Activated CD8-positive, alpha-beta T cell treated with anti-CD3 and anti-CD28 coated beads for 36 hours (primary cell): ENCODE data around the gene CIZ1. TPM values are rescaled to one million over a fixed set of nuclear protein-coding genes. Genes with fewer than 3 reads are reported as not detected.
"Not testable (repeated sequence)": the region's sequence is repeated elsewhere in the genome, so short reads cannot be mapped to it uniquely, and the experiment has no call there.

Experiments
- ATAC-seq: fragments of 200-7000 bp; cut with Tn5 transposase; one replicate; pipeline ENCODE4 v1.10.0; 2021; ENCODE audit warnings: mild to moderate bottlenecking, moderate library complexity
- CTCF ChIA-PET: fragments of 350-600 bp; sonication (Branson Sonifier 250); formaldehyde crosslinking; loops from one replicate; lab custom pipeline; 2021; ENCODE audit warnings: antibody characterized with exemption; lab: Charles Lee
- POLR2A ChIA-PET: fragments of 350-600 bp; sonication (Branson Sonifier 250); formaldehyde crosslinking; loops from one replicate; lab custom pipeline; 2021; ENCODE audit warnings: antibody characterized with exemption; lab: Charles Lee
- DNase-seq: peaks from one replicate; pipeline ENCODE4 v3.0.0-alpha.2; 2020
- H3K27ac Mint-ChIP-seq: one replicate; pipeline ENCODE4 v1.8.0; 2021; ENCODE audit warnings: mild to moderate bottlenecking, mixed read lengths
- H3K27me3 Mint-ChIP-seq: one replicate; pipeline ENCODE4 v1.8.0; 2021; ENCODE audit warnings: mixed read lengths
- H3K36me3 Mint-ChIP-seq: one replicate; pipeline ENCODE4 v1.8.0; 2021; ENCODE audit warnings: low read depth, mixed read lengths
- H3K4me1 Mint-ChIP-seq: one replicate; pipeline ENCODE4 v1.8.0; 2021; ENCODE audit warnings: low read depth, mixed read lengths
- H3K4me3 Mint-ChIP-seq: one replicate; pipeline ENCODE4 v1.8.0; 2021; ENCODE audit warnings: mild to moderate bottlenecking, moderate library complexity, mixed read lengths
- H3K9me3 Mint-ChIP-seq: one replicate; pipeline ENCODE4 v1.8.0; 2021; ENCODE audit warnings: mixed read lengths
- intact Hi-C: fragments of 100-400 bp; cut with micrococcal nuclease; formaldehyde crosslinking; loops from one replicate; pipeline ENCODE4 v1.10.0; 2022
- total RNA-seq, 2 experiments: library from RNA; stranded (reverse); gene quantifications; one replicate each; pipeline ENCODE4 v1.2.3, GENCODE V29; 2021
- TF ChIP-seq, protein P1 (sequence below): fragments of 200-600 bp; IDR thresholded peaks from one replicate; pipeline ENCODE4 v1.8.0; 2022; ENCODE audit warnings: antibody characterized with exemption, mild to moderate bottlenecking

The CIZ1 gene
- total RNA-seq, 2 experiments from 2014 or later: 75.7 to 77.1 TPM

DNA sequence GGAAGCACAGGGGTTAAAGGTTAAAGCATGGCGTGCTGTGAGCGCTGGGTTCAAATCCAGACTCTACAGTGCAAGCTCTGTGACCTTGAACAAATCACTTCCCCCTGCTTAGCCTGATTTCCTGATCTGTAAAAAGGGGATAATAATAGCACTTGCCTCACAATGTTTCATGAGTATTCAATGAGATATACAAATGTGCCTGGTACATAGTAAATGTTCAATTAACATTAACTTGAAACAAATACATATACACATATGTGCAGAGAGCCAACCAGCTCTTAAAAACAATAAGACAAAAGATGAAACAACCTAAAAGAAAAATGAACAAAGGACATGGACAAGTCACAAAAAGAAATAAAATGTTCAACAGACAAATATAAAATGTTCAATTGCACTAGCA is 4.0 kb downstream of the CIZ1 start:
- ChIA-PET CTCF (interaction anchor here (1.2 kb wide), 1 partner anchor 70 kb away, joined by 3 read pairs; no protein-coding TSS in a partner anchor), POLR2A (interaction anchor here (0.6 to 1.4 kb wide), 4 partner anchors 16 to 177 kb away, joined by 3 to 4 read pairs (median 4); no protein-coding TSS in a partner anchor)
- Mint-ChIP-seq H3K9me3 (no peaks in the 10 kb centered on the region), H3K27ac (no peak overlapping the region), H3K4me1 (peaks cover 33% of the 10 kb centered on the region), H3K36me3 (peaks cover 28% of the 10 kb centered on the region), H3K27me3 (no peaks in the 10 kb centered on the region), H3K4me3 (no peak overlapping the region)
- TF ChIP-seq, protein P1, sequence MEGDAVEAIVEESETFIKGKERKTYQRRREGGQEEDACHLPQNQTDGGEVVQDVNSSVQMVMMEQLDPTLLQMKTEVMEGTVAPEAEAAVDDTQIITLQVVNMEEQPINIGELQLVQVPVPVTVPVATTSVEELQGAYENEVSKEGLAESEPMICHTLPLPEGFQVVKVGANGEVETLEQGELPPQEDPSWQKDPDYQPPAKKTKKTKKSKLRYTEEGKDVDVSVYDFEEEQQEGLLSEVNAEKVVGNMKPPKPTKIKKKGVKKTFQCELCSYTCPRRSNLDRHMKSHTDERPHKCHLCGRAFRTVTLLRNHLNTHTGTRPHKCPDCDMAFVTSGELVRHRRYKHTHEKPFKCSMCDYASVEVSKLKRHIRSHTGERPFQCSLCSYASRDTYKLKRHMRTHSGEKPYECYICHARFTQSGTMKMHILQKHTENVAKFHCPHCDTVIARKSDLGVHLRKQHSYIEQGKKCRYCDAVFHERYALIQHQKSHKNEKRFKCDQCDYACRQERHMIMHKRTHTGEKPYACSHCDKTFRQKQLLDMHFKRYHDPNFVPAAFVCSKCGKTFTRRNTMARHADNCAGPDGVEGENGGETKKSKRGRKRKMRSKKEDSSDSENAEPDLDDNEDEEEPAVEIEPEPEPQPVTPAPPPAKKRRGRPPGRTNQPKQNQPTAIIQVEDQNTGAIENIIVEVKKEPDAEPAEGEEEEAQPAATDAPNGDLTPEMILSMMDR: no peak
- ATAC-seq: no peak
- no peak for DNase-seq
- intact Hi-C loops: no loop called here

DNA sequence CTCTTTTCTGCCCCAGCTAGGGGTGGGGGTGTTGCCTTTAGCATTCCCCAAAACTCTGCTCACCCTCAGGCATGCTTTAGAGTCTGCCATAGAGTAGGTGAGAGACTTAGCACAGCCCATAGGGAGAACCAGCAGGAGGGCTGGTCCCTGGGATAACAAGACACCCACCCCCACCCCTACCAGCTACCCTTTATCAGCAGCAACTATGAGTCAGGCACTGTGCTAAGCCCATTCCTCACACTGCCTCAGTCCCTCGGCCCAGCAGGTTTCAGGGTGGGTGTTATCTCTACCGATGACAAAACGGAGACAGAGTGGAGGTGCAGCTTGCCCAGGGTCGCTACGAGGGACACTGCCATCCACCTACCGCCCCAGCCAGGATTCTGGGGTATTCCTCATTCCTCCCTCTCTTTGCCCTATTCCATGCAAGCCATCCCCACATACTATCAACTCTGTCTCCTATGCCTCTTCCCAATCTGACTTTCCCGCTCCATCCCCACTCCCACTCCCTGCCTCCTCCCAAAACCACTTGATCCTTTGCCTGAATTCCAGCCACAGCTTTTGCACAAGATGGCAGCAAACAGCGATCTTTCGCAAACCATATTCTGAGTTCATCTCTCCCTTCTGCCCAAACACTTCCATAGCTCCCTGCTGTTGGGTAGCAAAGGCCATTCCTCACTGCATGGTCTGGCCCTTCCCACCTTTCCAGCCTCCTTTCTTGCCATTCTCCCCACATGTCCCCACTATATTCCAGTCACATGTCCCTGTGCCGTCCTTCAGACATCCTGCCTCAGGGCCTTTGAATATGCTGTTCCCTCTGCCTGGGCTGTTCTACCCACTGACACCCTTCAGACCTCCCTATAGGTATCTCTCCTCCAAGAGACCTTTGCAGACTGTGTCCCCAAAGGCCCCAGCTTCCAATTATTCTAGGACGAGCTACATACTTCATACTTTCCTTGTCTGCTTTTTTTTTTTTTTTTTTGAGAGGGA is 5.1 kb downstream of the CIZ1 start:
- TF ChIP-seq, protein P1: no peak
- peaks cover 28% of the 10 kb centered on the region for H3K36me3 Mint-ChIP-seq
- ChIA-PET CTCF (interaction anchor here (1.0 to 1.2 kb wide), 3 partner anchors 69 to 155 kb away, joined by 3 read pairs; no protein-coding TSS in a partner anchor), POLR2A (interaction anchor here (1.0 to 1.4 kb wide), 3 partner anchors 11 to 155 kb away, joined by 3 to 4 read pairs (median 3); no protein-coding TSS in a partner anchor)
- H3K9me3 Mint-ChIP-seq: no peaks in the 10 kb centered on the region
- H3K27ac Mint-ChIP-seq: no peak overlapping the region
- DNase-seq (no peak), ATAC-seq (no peak)
- H3K4me3 Mint-ChIP-seq: no peak overlapping the region
- no peaks in the 10 kb centered on the region for H3K27me3 Mint-ChIP-seq
- intact Hi-C loops: no loop called here
- H3K4me1 Mint-ChIP-seq: peaks cover 29% of the 10 kb centered on the region

DNA sequence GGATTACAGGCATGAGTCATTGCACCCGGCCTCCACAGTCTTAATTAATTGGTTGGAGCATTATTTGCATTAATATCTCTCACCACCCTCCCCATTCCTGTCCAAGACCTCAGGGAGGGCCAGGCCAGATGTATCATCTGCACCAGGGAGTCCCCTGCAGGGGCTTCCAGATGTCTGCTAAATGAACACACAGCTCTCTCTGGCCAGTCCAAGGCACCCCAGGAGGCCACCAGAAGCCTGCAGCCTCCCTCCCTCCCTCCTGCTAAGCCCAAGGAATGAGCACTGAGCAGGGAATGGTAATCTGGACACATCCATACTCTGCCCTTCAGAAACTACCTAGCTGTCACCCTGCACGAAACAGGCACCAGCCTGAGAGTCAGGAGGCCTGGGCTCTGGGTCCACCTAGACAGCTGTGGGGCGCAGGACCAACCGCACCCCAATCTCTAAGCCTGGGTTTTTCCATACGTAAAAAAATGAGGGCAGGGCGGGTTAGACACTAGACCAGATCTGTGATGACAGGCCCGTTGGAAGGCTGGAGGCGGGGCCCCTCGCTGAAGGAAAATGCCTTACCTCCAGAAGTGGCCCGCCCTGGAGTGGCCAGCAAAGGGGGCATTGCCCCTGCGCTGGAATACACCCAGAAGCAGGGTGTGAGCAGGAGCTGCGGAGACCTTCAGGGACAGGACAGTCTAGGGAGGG is 8.3 kb downstream of the CIZ1 start:
- Mint-ChIP-seq H3K27ac (no peak overlapping the region), H3K9me3 (no peaks in the 10 kb centered on the region), H3K36me3 (peaks cover 36% of the 10 kb centered on the region), H3K4me1 (peaks cover 10% of the 10 kb centered on the region), H3K4me3 (no peak overlapping the region), H3K27me3 (no peaks in the 10 kb centered on the region)
- POLR2A ChIA-PET: interaction anchor here (1.2 kb wide), 1 partner anchor 22 kb away, joined by 4 read pairs; no protein-coding TSS in a partner anchor
- DNase-seq (no peak), ATAC-seq (no peak)
- CTCF ChIA-PET: interaction anchor here (1.1 to 1.5 kb wide), 4 partner anchors 8 to 67 kb away, joined by 3 to 8 read pairs (median 4); no protein-coding TSS in a partner anchor
- TF ChIP-seq, protein P1: no peak
- intact Hi-C loops: no loop called here

DNA sequence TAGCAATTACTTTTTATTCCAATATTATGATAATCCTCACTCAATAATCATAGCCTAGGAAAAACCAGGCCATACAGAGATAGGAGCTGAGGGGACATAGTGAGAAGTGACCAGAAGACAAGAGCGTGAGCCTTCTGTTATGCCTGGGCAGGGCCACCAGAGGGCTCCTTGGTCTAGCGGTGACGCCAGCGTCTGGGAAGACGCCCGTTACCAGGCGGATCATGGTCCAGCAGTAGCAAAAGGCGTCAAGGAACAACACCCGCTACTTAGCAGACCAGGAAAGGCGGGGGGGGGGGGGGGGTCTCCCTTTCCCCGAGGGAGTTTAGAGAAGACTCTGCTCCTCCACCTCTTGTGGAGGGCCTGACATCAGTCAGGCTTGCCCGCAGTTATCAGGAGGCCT is 9.9 kb downstream of the CIZ1 start:
- CTCF ChIA-PET: interaction anchor here (0.8 kb wide), 1 partner anchor 12 kb away, joined by 3 read pairs; no protein-coding TSS in a partner anchor
- ATAC-seq, H3K4me1 Mint-ChIP-seq, POLR2A ChIA-PET, intact Hi-C loops, H3K4me3 Mint-ChIP-seq, H3K9me3 Mint-ChIP-seq, H3K27ac Mint-ChIP-seq, DNase-seq, H3K27me3 Mint-ChIP-seq: not testable (repeated sequence)
- peaks cover 36% of the 10 kb centered on the region for H3K36me3 Mint-ChIP-seq

DNA sequence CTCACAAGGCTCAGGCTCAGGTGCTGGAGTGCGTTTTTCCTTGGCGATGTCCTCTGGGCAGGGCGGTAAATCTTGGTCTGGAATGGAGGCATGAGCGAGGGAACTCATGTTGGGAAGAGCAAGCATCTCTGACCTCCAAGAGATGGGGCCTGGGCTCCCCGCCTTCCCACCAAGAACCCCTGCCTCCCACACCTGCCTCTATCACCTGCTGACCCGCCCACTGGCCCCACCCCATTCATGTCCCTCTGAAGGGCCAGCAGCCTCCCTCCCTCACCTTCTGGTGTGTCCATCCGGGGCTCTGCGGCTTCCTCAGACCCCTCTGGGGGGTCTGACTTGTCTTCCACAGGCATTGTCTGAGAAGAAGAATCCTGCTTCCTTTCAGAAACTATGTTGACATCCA is 10.9 kb downstream of the CIZ1 start:
- H3K36me3 Mint-ChIP-seq: peaks cover 39% of the 10 kb centered on the region
- H3K9me3 Mint-ChIP-seq: no peaks in the 10 kb centered on the region
- H3K4me3 Mint-ChIP-seq: no peak overlapping the region
- peaks cover 5% of the 10 kb centered on the region for H3K4me1 Mint-ChIP-seq
- ATAC-seq: no peak
- POLR2A ChIA-PET: interaction anchor here (2.8 kb wide), 1 partner anchor 10 kb away, joined by 13 read pairs; no protein-coding TSS in a partner anchor
- H3K27me3 Mint-ChIP-seq: no peaks in the 10 kb centered on the region
- TF ChIP-seq, protein P1: no peak
- CTCF ChIA-PET: interaction anchor here (1.0 kb wide), 1 partner anchor 8 kb away, joined by 3 read pairs; no protein-coding TSS in a partner anchor
- intact Hi-C loops: no loop called here
- H3K27ac Mint-ChIP-seq: no peak overlapping the region
- DNase-seq: no peak
